GM19351 (cell line): ENCODE results near the gene STRC.
"Not testable (repeated sequence)": the region's sequence is repeated elsewhere in the genome, so short reads cannot be mapped to it uniquely, and the experiment has no call there.

Experiments used
- ATAC-seq: cut with Tn5 transposase; IDR thresholded peaks from one replicate; pipeline ENCODE4 v1.9.1; 2021; ENCODE audit warnings: mild to moderate bottlenecking, moderate library complexity; ENCODE audit not compliant: unreplicated experiment

STRC gene

DNA sequence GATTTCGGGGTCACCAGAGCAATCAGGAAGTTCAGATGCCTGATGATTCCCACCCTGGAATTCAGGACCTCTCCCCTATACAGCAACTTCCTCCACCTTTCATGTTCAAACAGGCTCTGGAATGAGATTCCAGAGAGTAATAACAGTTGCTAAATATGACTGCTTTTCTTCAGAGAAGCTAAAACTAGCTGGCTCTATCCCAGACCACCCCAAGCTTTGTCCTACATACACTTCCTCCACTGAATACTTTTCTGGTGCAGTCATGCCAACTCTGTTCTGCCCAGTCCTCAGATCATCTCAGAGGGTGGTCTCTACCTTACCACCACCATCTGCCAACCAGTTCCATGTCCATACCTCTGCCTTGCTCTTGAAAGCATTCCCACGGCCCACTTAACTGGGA is 52.0 kb downstream of the STRC start:
- ATAC-seq = not testable (repeated sequence)

DNA sequence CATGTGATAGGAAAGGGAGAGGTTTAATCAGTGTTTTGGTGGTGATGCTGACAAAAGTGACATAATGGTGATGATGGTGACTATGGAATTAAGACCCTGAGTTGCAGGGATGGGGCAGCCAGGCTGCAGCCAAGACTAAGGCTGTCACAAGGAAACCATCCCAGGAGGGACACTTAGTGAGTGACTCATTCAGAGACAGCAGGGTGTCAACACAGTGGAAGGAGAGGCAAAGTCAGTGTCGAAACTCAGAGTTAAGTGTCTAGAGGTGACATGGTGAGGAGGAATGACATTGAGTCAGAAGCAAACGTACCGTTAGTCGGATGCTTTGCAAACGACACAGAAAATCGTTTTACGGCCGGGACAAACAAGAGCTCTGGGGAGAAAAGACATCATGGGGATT is 54.8 kb downstream of the STRC start:
- ATAC-seq = not testable (repeated sequence)

DNA sequence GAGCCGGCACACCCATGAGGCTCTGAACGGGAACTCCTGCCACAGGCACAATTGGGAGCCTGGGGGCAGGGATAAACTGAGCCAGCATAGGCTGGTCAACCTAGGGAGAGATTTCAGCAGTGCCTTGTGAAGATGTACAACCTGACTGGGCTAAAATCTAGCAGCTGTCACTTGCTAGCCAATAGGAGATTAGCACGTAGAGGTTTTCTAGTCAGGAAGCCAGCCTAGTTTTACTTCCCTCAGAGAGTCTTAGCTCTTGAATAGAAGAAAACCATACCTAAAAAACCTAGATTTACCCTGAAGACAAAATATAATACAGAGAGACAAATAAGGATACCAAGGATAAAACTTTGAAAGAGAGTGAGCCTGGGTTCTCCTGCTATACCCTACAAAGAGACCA is 55.8 kb downstream of the STRC start:
- not testable (repeated sequence) for ATAC-seq

DNA sequence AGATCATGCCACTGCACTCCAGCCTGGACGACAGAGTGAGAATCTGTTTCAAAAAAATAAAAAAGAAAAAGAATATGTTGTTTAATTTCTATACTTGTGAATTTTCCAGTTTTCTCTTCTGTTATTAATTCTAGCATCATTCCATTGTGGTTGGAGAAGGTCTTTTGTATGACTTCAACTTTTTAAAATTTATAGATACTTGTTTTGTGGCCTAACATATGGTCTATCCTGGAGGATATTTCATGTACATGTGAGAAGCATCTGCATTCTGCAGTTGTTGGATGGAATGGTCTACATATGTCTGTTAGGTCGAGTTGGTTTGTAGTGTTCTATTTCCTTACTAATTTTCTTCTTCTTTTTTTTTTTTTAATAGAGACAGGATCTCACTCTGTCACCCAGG is 65.6 kb downstream of the STRC start:
- ATAC-seq = no peak

DNA sequence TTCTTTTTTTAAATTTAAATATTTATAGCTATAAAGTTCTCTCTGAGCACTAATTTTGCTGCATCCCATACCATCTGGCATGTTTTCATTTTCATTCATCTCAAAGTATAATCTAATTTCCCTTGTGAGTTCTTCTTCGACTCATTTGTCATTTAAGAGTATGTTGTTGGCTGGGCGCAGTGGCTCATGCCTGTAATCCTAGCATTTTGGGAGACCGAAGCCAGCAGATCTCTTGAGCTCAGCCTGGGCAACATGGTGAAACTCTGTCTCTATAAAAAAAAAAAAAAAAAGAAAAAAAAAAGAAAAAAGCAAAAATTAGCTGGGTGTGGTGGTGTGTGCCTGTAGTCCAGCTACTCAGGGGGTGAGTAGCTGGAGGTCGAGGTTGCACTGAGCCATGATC is 66.3 kb downstream of the STRC start:
- ATAC-seq = no peak

DNA sequence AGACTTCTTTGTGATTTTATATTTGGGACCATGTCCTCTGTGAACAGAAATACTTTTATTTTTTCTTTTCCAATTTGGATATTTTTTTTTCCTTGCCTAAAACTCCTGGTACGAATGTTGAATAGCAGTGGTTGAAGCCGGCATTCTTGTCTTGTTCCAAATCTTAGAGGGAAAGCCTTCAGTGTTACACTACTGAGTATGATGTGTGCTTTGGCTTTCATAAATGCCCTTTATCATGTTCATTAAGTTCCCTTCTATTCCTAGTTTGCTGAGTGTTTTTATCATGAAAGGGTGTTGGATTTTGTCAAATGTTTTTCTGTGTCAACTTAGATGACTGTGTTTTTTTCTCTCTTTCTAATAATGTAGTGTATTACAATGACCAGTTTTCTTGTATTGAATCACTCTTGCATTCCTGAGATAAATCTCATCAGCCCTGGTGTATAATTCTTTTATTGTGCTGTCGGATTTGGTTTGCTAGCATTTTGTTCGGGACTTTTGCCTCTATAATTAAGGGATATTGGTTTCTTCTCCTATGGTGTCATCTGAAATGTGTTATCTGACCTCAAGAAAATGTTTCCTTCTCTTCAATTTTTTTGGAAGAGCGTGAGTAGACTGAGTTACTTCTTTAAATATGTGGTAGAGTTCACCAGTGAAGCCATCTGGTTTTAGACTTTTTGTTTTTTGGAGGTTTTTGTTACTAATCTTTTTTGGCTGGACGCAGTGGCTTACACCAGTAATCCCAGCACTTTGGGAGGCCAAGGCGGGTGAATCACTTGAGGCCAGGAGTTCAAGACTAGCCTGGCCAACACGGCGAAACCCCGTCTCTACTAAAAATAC is 67.9 kb downstream of the STRC start:
- no peak for ATAC-seq
